Immature natural killer cell (primary cell): ENCODE results near the gene IGF2BP3. TPM values are rescaled to one million over a fixed set of nuclear protein-coding genes. Genes with fewer than 3 reads are reported as not detected.

Experiments
- DNase-seq, 3 donors: peaks; one replicate each; pipeline ENCODE4 v3.0.0; 2022; ENCODE audit warnings: mixed read lengths in 1 of 3
- H3K27ac Mint-ChIP-seq, 6 donors: one replicate each; pipeline ENCODE4 v1.8.0; 2020; ENCODE audit warnings: mixed read lengths in 6 of 6, mild to moderate bottlenecking in 5 of 6, inconsistent platforms in 4 of 6, moderate library complexity in 3 of 6
- H3K27me3 Mint-ChIP-seq, 3 donors: one replicate each; pipeline ENCODE4 v1.8.0; 2020 to 2021; ENCODE audit warnings: low read depth in 3 of 3, mild to moderate bottlenecking in 3 of 3, mixed read lengths in 3 of 3, moderate library complexity in 3 of 3, inconsistent platforms in 1 of 3
- H3K36me3 Mint-ChIP-seq, 3 donors: one replicate each; pipeline ENCODE4 v1.8.0; 2020; ENCODE audit warnings: mixed read lengths in 3 of 3, inconsistent platforms in 2 of 3, mild to moderate bottlenecking in 2 of 3
- H3K4me1 Mint-ChIP-seq, 2 donors: one replicate each; pipeline ENCODE4 v1.8.0; 2020; ENCODE audit warnings: inconsistent platforms in 2 of 2, mild to moderate bottlenecking in 2 of 2, mixed read lengths in 2 of 2, moderate library complexity in 1 of 2
- H3K4me3 Mint-ChIP-seq, 5 donors: one replicate each; pipeline ENCODE4 v1.8.0; 2020; ENCODE audit warnings: mild to moderate bottlenecking in 5 of 5, mixed read lengths in 5 of 5, inconsistent platforms in 3 of 5, moderate library complexity in 3 of 5
- H3K9me3 Mint-ChIP-seq, 6 donors: one replicate each; pipeline ENCODE4 v1.8.0; 2020; ENCODE audit warnings: mild to moderate bottlenecking in 6 of 6, mixed read lengths in 6 of 6, inconsistent platforms in 4 of 6, moderate library complexity in 3 of 6
- polyA plus RNA-seq, 3 donors: library from polyadenylated mRNA; unstranded; fragments of 300-500 nt; fragmentation: Illumina TruSeq; gene quantifications; one replicate each; pipeline ENCODE4 v1.2.3, GENCODE V29; 2021

IGF2BP3 gene
- polyA plus RNA-seq, 3 donors from 2014 or later: 0.76 TPM; not detected in 2

DNA sequence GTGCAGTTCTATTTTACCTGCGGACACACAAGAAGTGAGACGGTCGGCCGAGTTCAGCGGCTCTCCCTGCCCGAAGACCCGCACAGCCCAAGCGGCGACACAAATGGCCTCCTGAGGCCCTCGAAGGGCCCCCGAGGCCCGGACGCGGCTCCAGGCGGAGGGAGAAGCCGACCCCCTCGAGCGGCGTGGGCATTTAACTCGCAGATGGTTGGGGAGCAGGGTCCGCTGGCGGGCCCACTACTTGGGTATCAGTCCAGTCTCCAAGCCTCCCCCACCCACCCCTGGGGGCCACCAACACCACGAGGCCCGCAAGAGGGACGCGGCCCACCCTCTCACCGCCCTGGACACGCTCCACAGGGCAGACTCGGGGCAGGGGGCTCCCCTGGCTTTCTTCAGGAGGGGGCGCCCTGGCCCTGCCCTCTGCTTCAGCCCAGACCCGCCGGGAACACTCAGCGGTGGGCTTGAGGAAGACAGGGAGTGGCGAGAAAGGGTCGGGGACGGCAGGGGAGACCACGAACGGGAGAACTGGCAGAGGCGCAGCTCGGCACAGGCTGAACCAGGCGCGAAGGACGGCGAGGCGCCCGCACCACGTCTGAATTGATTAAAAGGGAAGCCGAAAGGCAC lies 1.7 kb downstream of the IGF2BP3 start:
- Mint-ChIP-seq H3K4me1 (peaks cover 26 to 45% of the 10 kb centered on the region in 2 donors), H3K4me3 (peak overlapping the region; percentile 46 to 83 (median 58)), H3K27ac (no peak overlapping the region), H3K36me3 (no peaks in the 10 kb centered on the region), H3K27me3 (peaks cover 50 to 62% (median 53%) of the 10 kb centered on the region in 3 donors), H3K9me3 (peaks cover 0 to 3% (median 0%) of the 10 kb centered on the region in 6 donors)
- no peak for DNase-seq

DNA sequence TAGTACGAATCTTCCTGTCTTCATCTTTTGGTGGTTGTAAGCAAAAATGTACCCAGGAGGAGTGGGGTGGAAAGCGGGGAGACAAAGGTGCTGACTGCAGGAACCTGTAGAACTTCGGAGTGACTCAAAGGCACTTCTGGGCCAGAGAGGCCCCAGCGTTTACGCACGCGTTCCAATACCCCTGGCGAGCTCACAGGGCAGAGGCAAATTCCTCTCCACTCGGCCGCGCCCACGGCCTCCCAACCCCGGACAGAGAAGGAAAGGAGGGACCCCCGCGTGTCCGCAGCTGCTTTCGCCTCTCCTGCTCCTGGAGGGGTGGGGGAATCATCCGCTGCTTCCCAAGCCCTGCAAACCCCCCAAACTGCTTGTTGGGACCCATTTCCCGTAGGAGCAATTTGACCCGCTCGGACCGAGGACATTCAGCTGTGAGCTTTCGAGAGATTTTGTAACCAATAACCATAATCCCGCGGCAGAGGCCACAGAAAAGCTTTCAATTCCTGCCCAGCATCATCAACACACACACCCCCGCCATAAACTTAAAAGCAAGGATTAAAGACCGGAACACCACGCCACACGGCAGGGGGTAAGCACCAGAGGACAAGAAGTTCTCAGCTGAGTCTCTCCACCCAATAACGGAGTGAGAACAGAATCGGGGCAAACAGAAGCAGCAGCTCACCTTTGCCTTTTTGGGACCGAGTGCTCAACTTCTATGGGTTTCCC lies 2.3 kb downstream of the IGF2BP3 start:
- peaks cover 26 to 39% of the 10 kb centered on the region in 2 donors for H3K4me1 Mint-ChIP-seq
- no peak overlapping the region for H3K27ac Mint-ChIP-seq
- DNase-seq: no peak
- H3K36me3 Mint-ChIP-seq: no peaks in the 10 kb centered on the region
- peaks cover 43 to 55% (median 53%) of the 10 kb centered on the region in 3 donors for H3K27me3 Mint-ChIP-seq
- H3K9me3 Mint-ChIP-seq: peaks cover 0 to 3% (median 0%) of the 10 kb centered on the region in 6 donors
- H3K4me3 Mint-ChIP-seq: peak overlapping the region; percentile 45 to 83 (median 58)

DNA sequence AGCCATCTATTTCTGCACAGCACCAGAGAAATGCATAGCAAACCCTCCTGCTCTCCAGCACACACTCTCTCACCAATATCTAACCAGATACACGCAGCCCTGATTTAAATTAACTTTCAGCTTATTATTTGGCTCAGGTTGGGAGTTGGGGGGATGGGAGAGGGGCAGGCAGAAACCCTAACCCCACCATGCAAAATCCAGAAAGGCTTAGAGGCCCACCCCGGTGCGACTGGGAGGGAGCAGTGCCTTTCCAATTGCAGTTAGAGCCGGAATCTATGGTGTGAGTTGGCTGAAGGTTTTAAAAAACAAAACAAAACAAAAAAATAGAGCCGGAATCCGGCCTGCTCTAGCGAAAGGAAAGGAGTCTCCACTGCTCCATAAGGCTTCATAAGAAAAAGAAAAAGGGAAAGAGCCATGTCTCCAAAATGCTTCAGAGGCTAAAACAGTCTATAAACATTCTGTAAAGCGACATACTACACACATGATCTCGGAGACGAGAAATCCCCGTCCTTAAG lies 2.9 kb downstream of the IGF2BP3 start:
- peak overlapping the region in 4 of 5 donors; percentile 8 to 83 (median 36) for H3K4me3 Mint-ChIP-seq
- H3K9me3 Mint-ChIP-seq: no peaks in the 10 kb centered on the region
- peaks cover 26 to 36% of the 10 kb centered on the region in 2 donors for H3K4me1 Mint-ChIP-seq
- no peak overlapping the region for H3K27ac Mint-ChIP-seq
- H3K36me3 Mint-ChIP-seq: no peaks in the 10 kb centered on the region
- peaks cover 47 to 52% (median 49%) of the 10 kb centered on the region in 3 donors for H3K27me3 Mint-ChIP-seq
- DNase-seq: no peak

DNA sequence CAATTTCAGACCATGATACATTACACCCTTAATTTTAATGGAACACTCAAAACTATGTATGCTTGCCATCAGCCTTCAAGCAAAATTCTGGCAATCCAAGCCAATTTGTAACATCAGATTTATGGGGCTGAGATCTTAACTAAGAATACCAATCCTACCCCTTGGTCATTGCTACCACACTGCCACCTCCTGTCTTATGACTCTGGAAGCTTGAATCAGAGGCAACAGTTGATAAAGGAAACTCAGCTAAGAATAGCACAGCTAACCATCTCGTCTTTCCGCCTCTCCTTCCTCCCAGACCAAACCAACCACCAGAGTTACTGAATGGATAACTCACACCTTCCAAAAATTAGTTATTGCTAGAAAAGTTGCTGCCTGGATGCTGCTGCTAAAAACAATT lies 7.4 kb downstream of the IGF2BP3 start:
- Mint-ChIP-seq H3K4me1 (peaks cover 3 to 8% of the 10 kb centered on the region in 2 donors), H3K4me3 (no peak overlapping the region)
- no peak for DNase-seq

GRCh38 chr7:23458044-23458443 lies 12.2 kb downstream of the IGF2BP3 start:
- DNase-seq: no peak
- no peaks in the 10 kb centered on the region for H3K4me1 Mint-ChIP-seq
- H3K27ac Mint-ChIP-seq: no peak overlapping the region
- no peak overlapping the region for H3K4me3 Mint-ChIP-seq
- H3K9me3 Mint-ChIP-seq: peaks cover 0 to 1% (median 0%) of the 10 kb centered on the region in 6 donors
- H3K36me3 Mint-ChIP-seq: no peaks in the 10 kb centered on the region
- H3K27me3 Mint-ChIP-seq: peaks cover 18 to 22% (median 20%) of the 10 kb centered on the region in 3 donors

More for the DNA sequence above, 7.4 kb downstream of the IGF2BP3 start:
- Mint-ChIP-seq H3K9me3 (peaks cover 0 to 1% (median 0%) of the 10 kb centered on the region in 6 donors), H3K27me3 (peaks cover 22 to 26% (median 24%) of the 10 kb centered on the region in 3 donors), H3K36me3 (no peaks in the 10 kb centered on the region), H3K27ac (no peak overlapping the region)

DNA sequence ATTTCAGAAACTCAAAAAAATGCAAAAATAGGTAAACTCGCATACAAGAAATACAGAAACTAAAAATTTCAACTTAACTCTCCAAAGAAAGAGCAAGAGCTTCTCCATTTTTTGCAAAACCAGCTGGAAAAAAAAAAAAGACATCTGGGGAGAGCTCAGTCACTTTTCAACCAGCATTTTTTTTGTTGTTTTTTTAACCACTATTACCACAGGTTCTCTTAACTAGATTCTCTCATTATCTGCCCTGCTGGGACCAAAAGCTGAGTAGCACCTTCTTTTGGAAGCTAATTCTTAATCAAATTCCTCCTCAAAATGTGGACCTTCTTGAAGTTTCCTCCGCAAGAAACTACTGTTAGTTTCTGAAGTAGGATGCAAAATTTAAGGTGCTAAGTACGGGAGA lies 14.2 kb downstream of the IGF2BP3 start:
- H3K27ac Mint-ChIP-seq: no peak overlapping the region
- H3K4me1 Mint-ChIP-seq: no peaks in the 10 kb centered on the region
- H3K9me3 Mint-ChIP-seq: peaks cover 0 to 1% (median 0%) of the 10 kb centered on the region in 6 donors
- DNase-seq: no peak
- no peak overlapping the region for H3K4me3 Mint-ChIP-seq
- peaks cover 13 to 17% (median 17%) of the 10 kb centered on the region in 3 donors for H3K27me3 Mint-ChIP-seq
- no peaks in the 10 kb centered on the region for H3K36me3 Mint-ChIP-seq

DNA sequence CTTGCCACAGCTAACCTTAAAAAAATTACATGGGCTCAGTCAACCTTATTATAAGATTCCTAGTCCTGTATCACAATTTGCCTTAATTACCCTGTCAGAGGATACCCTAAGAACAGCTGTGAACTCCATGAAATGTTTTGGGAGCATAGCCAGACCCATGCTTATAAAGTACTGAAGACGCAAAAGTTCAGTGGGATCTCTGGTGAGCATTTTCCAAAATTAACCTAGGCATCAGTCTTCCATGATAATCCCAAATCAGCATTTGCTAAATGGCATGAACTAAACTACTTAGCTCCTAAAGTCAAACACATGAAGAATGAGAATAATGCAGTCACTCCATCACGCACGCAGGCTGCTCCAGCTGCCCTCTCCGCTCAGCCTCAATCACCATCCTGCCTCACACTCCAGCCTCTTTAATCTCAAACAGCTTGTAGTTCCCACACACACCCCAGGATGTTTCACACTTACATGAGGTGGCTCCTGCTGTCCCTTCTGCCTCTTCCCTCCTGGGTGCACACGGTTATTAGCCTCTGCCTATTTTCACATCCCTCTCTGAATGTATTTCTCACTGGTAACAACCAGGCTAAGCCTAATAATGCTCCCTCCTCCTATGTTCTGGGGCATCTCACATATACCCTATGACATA lies 15.3 kb downstream of the IGF2BP3 start:
- Mint-ChIP-seq H3K9me3 (no peaks in the 10 kb centered on the region), H3K4me1 (no peaks in the 10 kb centered on the region), H3K27me3 (peaks cover 13 to 25% (median 14%) of the 10 kb centered on the region in 3 donors), H3K4me3 (no peak overlapping the region), H3K36me3 (no peaks in the 10 kb centered on the region), H3K27ac (no peak overlapping the region)
- DNase-seq: no peak

GRCh38 chr7:23450518-23450917 lies 19.8 kb downstream of the IGF2BP3 start:
- H3K27ac Mint-ChIP-seq: no peak overlapping the region
- no peaks in the 10 kb centered on the region for H3K4me1 Mint-ChIP-seq
- H3K9me3 Mint-ChIP-seq: no peaks in the 10 kb centered on the region
- H3K27me3 Mint-ChIP-seq: peaks cover 9 to 33% (median 13%) of the 10 kb centered on the region in 3 donors
- DNase-seq: no peak
- H3K36me3 Mint-ChIP-seq: no peaks in the 10 kb centered on the region
- H3K4me3 Mint-ChIP-seq: no peak overlapping the region

GRCh38 chr7:23449941-23450340 lies 20.4 kb downstream of the IGF2BP3 start:
- H3K27ac Mint-ChIP-seq: no peak overlapping the region
- H3K36me3 Mint-ChIP-seq: no peaks in the 10 kb centered on the region
- H3K27me3 Mint-ChIP-seq: peaks cover 7 to 27% (median 13%) of the 10 kb centered on the region in 3 donors
- DNase-seq: no peak
- H3K4me3 Mint-ChIP-seq: no peak overlapping the region
- H3K9me3 Mint-ChIP-seq: no peaks in the 10 kb centered on the region
- H3K4me1 Mint-ChIP-seq: no peaks in the 10 kb centered on the region

- Mint-ChIP-seq H3K27me3 (peaks cover 5 to 17% (median 12%) of the 10 kb centered on the region in 3 donors), H3K36me3 (no peaks in the 10 kb centered on the region), H3K27ac (no peak overlapping the region), H3K4me1 (no peaks in the 10 kb centered on the region), H3K9me3 (no peaks in the 10 kb centered on the region), H3K4me3 (no peak overlapping the region)
- DNase-seq: no peak
Measured at GRCh38 chr7:23445326-23445725, 25.0 kb downstream of the IGF2BP3 start.

- Mint-ChIP-seq H3K36me3 (no peaks in the 10 kb centered on the region), H3K4me1 (no peaks in the 10 kb centered on the region), H3K27ac (no peak overlapping the region), H3K9me3 (no peaks in the 10 kb centered on the region), H3K4me3 (no peak overlapping the region), H3K27me3 (peaks cover 5 to 12% (median 10%) of the 10 kb centered on the region in 3 donors)
- no peak for DNase-seq
Measured at GRCh38 chr7:23443974-23444373, 26.3 kb downstream of the IGF2BP3 start.

DNA sequence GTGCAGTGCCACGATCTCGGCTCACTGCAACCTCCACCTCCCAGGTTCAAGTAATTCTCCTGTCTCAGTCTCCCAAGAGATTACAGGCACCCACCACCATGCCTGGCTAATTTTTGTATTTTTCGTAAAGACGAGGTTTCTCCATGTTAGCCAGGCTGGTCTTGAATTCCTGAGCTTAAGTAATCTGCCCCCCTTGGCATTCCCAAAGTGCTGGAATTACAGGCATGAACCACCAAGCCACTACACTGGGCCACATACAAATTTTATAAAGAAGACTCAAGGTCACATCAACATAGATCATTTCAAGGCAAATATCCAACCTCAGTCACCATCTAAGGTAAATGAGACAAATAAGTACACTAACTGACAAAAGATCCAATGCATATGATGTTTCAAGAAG lies 32.1 kb downstream of the IGF2BP3 start:
- Mint-ChIP-seq H3K27me3 (peaks cover 2 to 3% (median 2%) of the 10 kb centered on the region in 3 donors), H3K27ac (no peak overlapping the region), H3K9me3 (no peaks in the 10 kb centered on the region), H3K36me3 (no peaks in the 10 kb centered on the region), H3K4me1 (no peaks in the 10 kb centered on the region), H3K4me3 (no peak overlapping the region)
- DNase-seq: no peak

- Mint-ChIP-seq H3K36me3 (no peaks in the 10 kb centered on the region), H3K4me1 (no peaks in the 10 kb centered on the region), H3K27me3 (peaks cover 0 to 3% (median 1%) of the 10 kb centered on the region in 3 donors), H3K27ac (no peak overlapping the region), H3K9me3 (no peaks in the 10 kb centered on the region), H3K4me3 (no peak overlapping the region)
- DNase-seq: no peak
Measured at GRCh38 chr7:23434147-23434917, 36.0 kb downstream of the IGF2BP3 start.
